Measurements from ENCODE around the gene ENTR1. TPM values are rescaled to one million over a fixed set of nuclear protein-coding genes. Genes with fewer than 3 reads are reported as not detected.

Gene ENTR1
- total and polyA plus RNA-seq, 10 of the 15 experiments (the other 5 are each of a cell fraction or from before 2014, with no cell fraction given): 8.2 to 96.4 (median 41.1) TPM

GRCh38 chr9:136439481-136440408 is 29.3 kb upstream of the ENTR1 start, which contains the start of gene INPP5E (continued):
- TF ChIP-seq, protein P1, sequence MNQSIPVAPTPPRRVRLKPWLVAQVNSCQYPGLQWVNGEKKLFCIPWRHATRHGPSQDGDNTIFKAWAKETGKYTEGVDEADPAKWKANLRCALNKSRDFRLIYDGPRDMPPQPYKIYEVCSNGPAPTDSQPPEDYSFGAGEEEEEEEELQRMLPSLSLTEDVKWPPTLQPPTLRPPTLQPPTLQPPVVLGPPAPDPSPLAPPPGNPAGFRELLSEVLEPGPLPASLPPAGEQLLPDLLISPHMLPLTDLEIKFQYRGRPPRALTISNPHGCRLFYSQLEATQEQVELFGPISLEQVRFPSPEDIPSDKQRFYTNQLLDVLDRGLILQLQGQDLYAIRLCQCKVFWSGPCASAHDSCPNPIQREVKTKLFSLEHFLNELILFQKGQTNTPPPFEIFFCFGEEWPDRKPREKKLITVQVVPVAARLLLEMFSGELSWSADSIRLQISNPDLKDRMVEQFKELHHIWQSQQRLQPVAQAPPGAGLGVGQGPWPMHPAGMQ (IDR thresholded peaks at IDR 0.05; ENCODE audit: borderline replicate concordance): no peak
- TF ChIP-seq SKIL (IDR thresholded peaks at IDR 0.05; ENCODE audit: low read depth, poor library complexity, severe bottlenecking) (no peak), BHLHE40 (IDR thresholded peaks at IDR 0.05; ENCODE audit: borderline replicate concordance in 1 of 2, low read depth in 2 of 2, low read length in 1 of 2) (peak; percentile 33 to 40; a peak in 2 of 4 replicates), POLR2A (IDR thresholded peaks at IDR 0.05; ENCODE audit: low read depth, low read length) (peak; percentile 81), LARP7 (IDR thresholded peaks at IDR 0.05) (peak; percentile 56), YY1 (IDR thresholded peaks at IDR 0.05; ENCODE audit: low read depth, low read length) (peak; percentile 69; the same call in 1 of the 2 replicates), SMAD1 (IDR thresholded peaks at IDR 0.05; ENCODE audit: low read depth, partially characterized antibody) (no peak), CBX5 (IDR thresholded peaks at IDR 0.05; ENCODE audit: low read depth) (no peak), IKZF1 (conservative IDR thresholded peaks at IDR 0.05) (peak; percentile 86), PML (IDR thresholded peaks at IDR 0.05; ENCODE audit: low read length) (0 out of 2 replicates have a peak, but pooled peaks have one; percentile 21), HDAC2 (IDR thresholded peaks at IDR 0.05) (no peak), POLR2AphosphoS2 (IDR thresholded peaks at IDR 0.05; ENCODE audit: low read depth, low read length) (peak; percentile 51; the same call in 1 of the 2 replicates), BRCA1 (IDR thresholded peaks at IDR 0.05; ENCODE audit: low read depth, low read length) (no peak), MXI1 (IDR thresholded peaks at IDR 0.05; ENCODE audit: low read depth, low read length) (no peak; the same call in 1 of the 2 replicates), ZSCAN29 (IDR thresholded peaks at IDR 0.05) (0 out of 2 replicates have a peak, but pooled peaks have one; percentile 10)
- TF ChIP-seq, protein P2, sequence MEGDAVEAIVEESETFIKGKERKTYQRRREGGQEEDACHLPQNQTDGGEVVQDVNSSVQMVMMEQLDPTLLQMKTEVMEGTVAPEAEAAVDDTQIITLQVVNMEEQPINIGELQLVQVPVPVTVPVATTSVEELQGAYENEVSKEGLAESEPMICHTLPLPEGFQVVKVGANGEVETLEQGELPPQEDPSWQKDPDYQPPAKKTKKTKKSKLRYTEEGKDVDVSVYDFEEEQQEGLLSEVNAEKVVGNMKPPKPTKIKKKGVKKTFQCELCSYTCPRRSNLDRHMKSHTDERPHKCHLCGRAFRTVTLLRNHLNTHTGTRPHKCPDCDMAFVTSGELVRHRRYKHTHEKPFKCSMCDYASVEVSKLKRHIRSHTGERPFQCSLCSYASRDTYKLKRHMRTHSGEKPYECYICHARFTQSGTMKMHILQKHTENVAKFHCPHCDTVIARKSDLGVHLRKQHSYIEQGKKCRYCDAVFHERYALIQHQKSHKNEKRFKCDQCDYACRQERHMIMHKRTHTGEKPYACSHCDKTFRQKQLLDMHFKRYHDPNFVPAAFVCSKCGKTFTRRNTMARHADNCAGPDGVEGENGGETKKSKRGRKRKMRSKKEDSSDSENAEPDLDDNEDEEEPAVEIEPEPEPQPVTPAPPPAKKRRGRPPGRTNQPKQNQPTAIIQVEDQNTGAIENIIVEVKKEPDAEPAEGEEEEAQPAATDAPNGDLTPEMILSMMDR (IDR thresholded peaks at IDR 0.05 in 2 of 3, conservative IDR thresholded peaks at IDR 0.05 in 1 of 3; ENCODE audit: control insufficient read depth in 2 of 3, extremely low read depth in 1 of 3, insufficient read depth in 1 of 3, low read depth in 3 of 3, low read length in 3 of 3): peak; percentile 51 to 75 (median 71)
- TF ChIP-seq, protein P3, sequence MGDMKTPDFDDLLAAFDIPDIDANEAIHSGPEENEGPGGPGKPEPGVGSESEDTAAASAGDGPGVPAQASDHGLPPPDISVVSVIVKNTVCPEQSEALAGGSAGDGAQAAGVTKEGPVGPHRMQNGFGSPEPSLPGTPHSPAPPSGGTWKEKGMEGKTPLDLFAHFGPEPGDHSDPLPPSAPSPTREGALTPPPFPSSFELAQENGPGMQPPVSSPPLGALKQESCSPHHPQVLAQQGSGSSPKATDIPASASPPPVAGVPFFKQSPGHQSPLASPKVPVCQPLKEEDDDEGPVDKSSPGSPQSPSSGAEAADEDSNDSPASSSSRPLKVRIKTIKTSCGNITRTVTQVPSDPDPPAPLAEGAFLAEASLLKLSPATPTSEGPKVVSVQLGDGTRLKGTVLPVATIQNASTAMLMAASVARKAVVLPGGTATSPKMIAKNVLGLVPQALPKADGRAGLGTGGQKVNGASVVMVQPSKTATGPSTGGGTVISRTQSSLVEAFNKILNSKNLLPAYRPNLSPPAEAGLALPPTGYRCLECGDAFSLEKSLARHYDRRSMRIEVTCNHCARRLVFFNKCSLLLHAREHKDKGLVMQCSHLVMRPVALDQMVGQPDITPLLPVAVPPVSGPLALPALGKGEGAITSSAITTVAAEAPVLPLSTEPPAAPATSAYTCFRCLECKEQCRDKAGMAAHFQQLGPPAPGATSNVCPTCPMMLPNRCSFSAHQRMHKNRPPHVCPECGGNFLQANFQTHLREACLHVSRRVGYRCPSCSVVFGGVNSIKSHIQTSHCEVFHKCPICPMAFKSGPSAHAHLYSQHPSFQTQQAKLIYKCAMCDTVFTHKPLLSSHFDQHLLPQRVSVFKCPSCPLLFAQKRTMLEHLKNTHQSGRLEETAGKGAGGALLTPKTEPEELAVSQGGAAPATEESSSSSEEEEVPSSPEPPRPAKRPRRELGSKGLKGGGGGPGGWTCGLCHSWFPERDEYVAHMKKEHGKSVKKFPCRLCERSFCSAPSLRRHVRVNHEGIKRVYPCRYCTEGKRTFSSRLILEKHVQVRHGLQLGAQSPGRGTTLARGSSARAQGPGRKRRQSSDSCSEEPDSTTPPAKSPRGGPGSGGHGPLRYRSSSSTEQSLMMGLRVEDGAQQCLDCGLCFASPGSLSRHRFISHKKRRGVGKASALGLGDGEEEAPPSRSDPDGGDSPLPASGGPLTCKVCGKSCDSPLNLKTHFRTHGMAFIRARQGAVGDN (IDR thresholded peaks at IDR 0.05): 0 out of 2 replicates have a peak, but pooled peaks have one; percentile 48

Measured in GM12878 (cell line).